Parathyroid adenoma (tissue), 2 donors: Measurements from ENCODE around the gene FEM1A.
A peak's percentile ranks its signal among the peaks of the same experiment; 100 is the strongest.
"Not testable (repeated sequence)": the region's sequence is repeated elsewhere in the genome, so short reads cannot be mapped to it uniquely, and the experiment has no call there.

ENCODE experiments used
- H2AFZ ChIP-seq: fragments of 300-600 bp; sonication (generic); one replicate; pipeline ENCODE4 v1.7.0; 2017; ENCODE audit warnings: antibody characterized with exemption, mild to moderate bottlenecking
- H3K27ac ChIP-seq: fragments of 300-600 bp; sonication (generic); one replicate; pipeline ENCODE4 v1.7.0; 2017
- H3K27me3 ChIP-seq: fragments of 300-600 bp; sonication (generic); one replicate; pipeline ENCODE4 v1.7.0; 2017; ENCODE audit warnings: low read length; ENCODE audit not compliant: control insufficient read depth, insufficient read depth
- H3K36me3 ChIP-seq: fragments of 300-600 bp; sonication (generic); one replicate; pipeline ENCODE4 v1.7.0; 2017; ENCODE audit warnings: low read length; ENCODE audit not compliant: control insufficient read depth, insufficient read depth
- H3K4me1 ChIP-seq: fragments of 300-600 bp; sonication (generic); one replicate; pipeline ENCODE4 v1.7.0; 2017; ENCODE audit warnings: control low read depth
- H3K4me2 ChIP-seq: fragments of 300-600 bp; sonication (generic); one replicate; pipeline ENCODE4 v1.7.0; 2017; ENCODE audit warnings: low read length
- H3K4me3 ChIP-seq: fragments of 300-600 bp; sonication (generic); one replicate; pipeline ENCODE4 v1.7.0; 2017; ENCODE audit warnings: low read depth, low read length
- H3K79me2 ChIP-seq: fragments of 300-600 bp; sonication (generic); one replicate; pipeline ENCODE4 v1.7.0; 2017; ENCODE audit warnings: control low read depth
- H3K9ac ChIP-seq: fragments of 300-600 bp; sonication (generic); one replicate; pipeline ENCODE4 v1.7.0; 2017; ENCODE audit warnings: mild to moderate bottlenecking
- H3K9me3 ChIP-seq: fragments of 300-600 bp; sonication (generic); one replicate; pipeline ENCODE4 v1.7.0; 2017; ENCODE audit warnings: low read length; ENCODE audit not compliant: control insufficient read depth
- CTCF ChIP-seq: fragments of 300-600 bp; sonication (generic); IDR thresholded peaks from one replicate; pipeline ENCODE4 v1.7.0; 2017; ENCODE audit warnings: antibody characterized with exemption, mild to moderate bottlenecking
- donor health status: primary hyperparathyroidism.

Gene FEM1A

GRCh38 chr19:4830332-4830731 is 38.8 kb downstream of the FEM1A start:
- Histone ChIP-seq H3K4me3 (peak overlapping the region; percentile 91), H3K9ac (no peak overlapping the region), H3K9me3 (no peaks in the 10 kb centered on the region), H2AFZ (no peak overlapping the region), H3K27ac (peak overlapping the region; percentile 70), H3K79me2 (peaks cover 4% of the 10 kb centered on the region), H3K4me1 (peaks cover 5% of the 10 kb centered on the region), H3K27me3 (no peaks in the 10 kb centered on the region), H3K4me2 (no peak overlapping the region), H3K36me3 (no peaks in the 10 kb centered on the region)
- TF ChIP-seq CTCF: no peak

DNA sequence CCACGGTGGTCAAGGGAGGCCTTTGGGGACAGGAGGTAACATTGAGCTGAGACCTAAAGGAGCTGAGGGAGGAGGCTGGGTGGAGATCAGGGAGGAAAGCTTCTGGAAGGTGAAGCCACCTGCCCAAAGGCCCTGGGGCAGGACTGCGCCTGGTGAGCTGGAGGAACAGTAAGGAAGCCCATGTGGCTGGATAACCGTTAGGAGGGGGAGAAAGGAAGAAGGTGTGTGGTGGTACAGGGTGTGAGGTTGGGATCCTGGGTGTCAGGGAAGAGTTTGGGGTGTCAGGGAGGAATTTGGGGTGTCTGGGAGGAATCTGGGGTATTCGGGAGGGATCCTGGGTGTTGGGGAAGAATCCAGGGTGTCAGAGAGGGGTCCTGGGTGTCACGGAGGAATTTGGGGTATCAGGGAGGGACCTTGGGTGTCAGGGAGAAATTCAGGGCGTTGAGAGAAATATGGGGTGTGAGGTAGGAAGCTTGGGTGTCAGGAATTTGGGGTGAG is 39.3 kb downstream of the FEM1A start:
- peaks cover 4% of the 10 kb centered on the region for H3K79me2 ChIP-seq
- peak overlapping the region; percentile 91 for H3K4me3 ChIP-seq
- peak overlapping the region; percentile 99 for H2AFZ ChIP-seq
- H3K36me3 ChIP-seq: no peaks in the 10 kb centered on the region
- H3K27me3 ChIP-seq: no peaks in the 10 kb centered on the region
- peak overlapping the region; percentile 63 for H3K9ac ChIP-seq
- no peaks in the 10 kb centered on the region for H3K9me3 ChIP-seq
- peaks cover 5% of the 10 kb centered on the region for H3K4me1 ChIP-seq
- peak overlapping the region; percentile 64 for H3K4me2 ChIP-seq
- peak overlapping the region; percentile 70 for H3K27ac ChIP-seq
- TF ChIP-seq CTCF: no peak

DNA sequence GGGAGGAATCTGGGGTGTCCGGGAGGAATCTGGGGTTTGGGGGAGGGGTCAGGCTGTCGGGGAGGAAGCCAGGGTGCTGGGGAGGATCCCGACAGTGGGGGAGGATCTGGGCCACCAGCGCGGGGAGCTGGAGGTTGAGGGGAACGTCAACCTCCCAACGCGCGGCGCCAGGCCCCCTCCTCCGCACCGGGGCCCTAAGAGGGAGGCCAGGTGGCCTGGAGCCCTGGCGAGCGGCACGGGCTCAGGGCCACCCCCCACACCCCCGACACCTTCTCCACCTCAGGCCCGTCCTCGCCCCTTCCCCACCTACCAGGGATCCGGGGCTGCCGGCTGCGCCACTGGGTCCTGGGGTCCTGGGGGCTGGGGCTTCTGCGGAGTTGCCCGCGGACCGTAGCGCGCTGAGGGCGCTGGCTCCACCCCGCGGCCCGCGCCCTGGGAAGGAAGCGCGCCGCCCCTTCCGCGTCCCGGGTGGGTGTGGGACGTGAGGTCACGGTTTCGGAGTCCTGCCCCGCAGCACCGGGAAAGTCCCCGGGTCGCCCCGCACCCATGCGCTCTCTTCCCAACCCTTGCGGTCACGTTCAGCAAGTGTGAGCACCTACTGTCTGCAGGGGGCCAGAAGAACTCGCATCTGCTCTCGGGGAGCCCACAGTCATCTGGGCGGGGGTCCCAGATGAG is 39.9 kb downstream of the FEM1A start, which contains the start of gene TICAM1:
TICAM1 (minus strand) TSS at position 409 of the 675 bp plus-strand sequence. CDS start 13,335 bp downstream, outside the sequence.
- TF ChIP-seq CTCF: no peak
- Histone ChIP-seq H2AFZ (peak within 1 kb of the TSS; percentile 99), H3K9ac (peak within 1 kb of the TSS; percentile 63), H3K79me2 (peaks cover 4% of the 10 kb centered on the region), H3K9me3 (no peaks in the 10 kb centered on the region), H3K4me3 (peak within 1 kb of the TSS; percentile 91), H3K4me2 (peak within 1 kb of the TSS; percentile 64), H3K36me3 (no peaks in the 10 kb centered on the region), H3K27me3 (no peaks in the 10 kb centered on the region), H3K4me1 (peaks cover 5% of the 10 kb centered on the region), H3K27ac (peak within 1 kb of the TSS; percentile 70)

DNA sequence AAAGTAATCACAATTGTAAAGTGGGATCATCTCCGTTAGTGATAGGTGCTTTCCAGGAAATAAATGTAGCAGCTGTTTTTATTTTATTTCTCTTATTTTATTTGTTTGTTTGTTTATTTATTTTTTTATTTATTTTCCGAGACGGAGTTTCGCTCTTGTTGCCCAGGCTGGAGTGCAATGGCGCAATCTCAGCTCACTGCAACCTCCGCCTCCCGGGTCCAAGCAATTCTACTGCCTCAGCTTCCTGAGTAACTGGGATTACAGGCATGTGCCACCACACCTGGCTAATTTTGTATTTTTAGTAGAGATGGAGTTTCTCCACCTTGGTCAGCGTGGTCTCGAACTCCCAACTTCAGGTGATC is 40.4 kb downstream of the FEM1A start:
- not testable (repeated sequence) for H3K36me3 ChIP-seq, H3K4me1 ChIP-seq, H3K79me2 ChIP-seq, H3K27me3 ChIP-seq, H3K9me3 ChIP-seq
- Histone ChIP-seq H3K4me3 (peak overlapping the region; percentile 91), H3K27ac (peak overlapping the region; percentile 70), H3K9ac (peak overlapping the region; percentile 63), H3K4me2 (peak overlapping the region; percentile 64), H2AFZ (peak overlapping the region; percentile 99)

GRCh38 chr19:4832776-4833175 is 41.2 kb downstream of the FEM1A start:
- TF ChIP-seq CTCF: no peak
- Histone ChIP-seq H2AFZ (no peak overlapping the region), H3K9me3 (no peaks in the 10 kb centered on the region), H3K27ac (no peak overlapping the region), H3K36me3 (no peaks in the 10 kb centered on the region), H3K4me3 (no peak overlapping the region), H3K27me3 (no peaks in the 10 kb centered on the region), H3K4me1 (peaks cover 5% of the 10 kb centered on the region), H3K79me2 (peaks cover 4% of the 10 kb centered on the region), H3K9ac (no peak overlapping the region), H3K4me2 (no peak overlapping the region)
